SU-DHL-6 (cell line): ENCODE results near the gene CLIC5.

ENCODE experiments used
- EZH2phosphoT487 ChIP-seq: fragments of 200-600 bp; sonication (generic), shearing (Covaris generic); conservative IDR thresholded peaks from 2 replicates; pipeline ENCODE4 v1.6.1; 2018; ENCODE audit warnings: mild to moderate bottlenecking, antibody characterized with exemption, low read length, moderate library complexity, mixed read lengths
- TF ChIP-seq, protein P1 (sequence below): fragments of 200-600 bp; sonication (generic); IDR thresholded peaks from one replicate; pipeline ENCODE4 v1.5.1; 2017; ENCODE audit warnings: antibody characterized with exemption, mild to moderate bottlenecking, low read length, moderate library complexity; ENCODE audit not compliant: insufficient read depth, poor library complexity, severe bottlenecking

- TF ChIP-seq EZH2phosphoT487 = no peak
- TF ChIP-seq, protein P1, sequence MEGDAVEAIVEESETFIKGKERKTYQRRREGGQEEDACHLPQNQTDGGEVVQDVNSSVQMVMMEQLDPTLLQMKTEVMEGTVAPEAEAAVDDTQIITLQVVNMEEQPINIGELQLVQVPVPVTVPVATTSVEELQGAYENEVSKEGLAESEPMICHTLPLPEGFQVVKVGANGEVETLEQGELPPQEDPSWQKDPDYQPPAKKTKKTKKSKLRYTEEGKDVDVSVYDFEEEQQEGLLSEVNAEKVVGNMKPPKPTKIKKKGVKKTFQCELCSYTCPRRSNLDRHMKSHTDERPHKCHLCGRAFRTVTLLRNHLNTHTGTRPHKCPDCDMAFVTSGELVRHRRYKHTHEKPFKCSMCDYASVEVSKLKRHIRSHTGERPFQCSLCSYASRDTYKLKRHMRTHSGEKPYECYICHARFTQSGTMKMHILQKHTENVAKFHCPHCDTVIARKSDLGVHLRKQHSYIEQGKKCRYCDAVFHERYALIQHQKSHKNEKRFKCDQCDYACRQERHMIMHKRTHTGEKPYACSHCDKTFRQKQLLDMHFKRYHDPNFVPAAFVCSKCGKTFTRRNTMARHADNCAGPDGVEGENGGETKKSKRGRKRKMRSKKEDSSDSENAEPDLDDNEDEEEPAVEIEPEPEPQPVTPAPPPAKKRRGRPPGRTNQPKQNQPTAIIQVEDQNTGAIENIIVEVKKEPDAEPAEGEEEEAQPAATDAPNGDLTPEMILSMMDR = no peak
Observed at GRCh38 chr6:46054516-46054915, 38.9 kb upstream of the CLIC5 start.
